Kidney glomerular epithelial cell (primary cell): ENCODE results near the gene FCRL2.
"Not testable (repeated sequence)": the region's sequence is repeated elsewhere in the genome, so short reads cannot be mapped to it uniquely, and the experiment has no call there.

Source experiments
- DNase-seq: peaks from one replicate; lab custom pipeline; 2025; lab: John Stamatoyannopoulos, UW

Gene FCRL2

DNA sequence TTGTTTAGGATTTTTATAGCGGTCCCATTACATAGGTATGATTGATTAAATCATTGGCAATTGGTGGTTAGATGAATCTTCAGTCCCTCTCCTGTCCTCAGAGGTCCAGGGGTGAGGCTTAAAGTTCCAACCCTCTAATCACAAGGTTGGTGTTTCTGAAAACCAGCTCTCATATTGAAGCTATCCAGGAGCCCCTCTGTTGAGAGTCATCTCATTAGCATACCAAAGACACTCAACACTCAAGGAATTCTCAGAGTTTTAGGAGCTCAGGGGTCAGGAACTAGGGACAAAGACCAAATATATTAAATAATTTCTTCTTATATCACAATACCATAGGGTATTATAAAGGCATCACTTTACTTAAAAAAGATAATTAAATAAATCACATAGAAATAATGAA lies 23.3 kb downstream of the FCRL2 start:
- no peak for DNase-seq

DNA sequence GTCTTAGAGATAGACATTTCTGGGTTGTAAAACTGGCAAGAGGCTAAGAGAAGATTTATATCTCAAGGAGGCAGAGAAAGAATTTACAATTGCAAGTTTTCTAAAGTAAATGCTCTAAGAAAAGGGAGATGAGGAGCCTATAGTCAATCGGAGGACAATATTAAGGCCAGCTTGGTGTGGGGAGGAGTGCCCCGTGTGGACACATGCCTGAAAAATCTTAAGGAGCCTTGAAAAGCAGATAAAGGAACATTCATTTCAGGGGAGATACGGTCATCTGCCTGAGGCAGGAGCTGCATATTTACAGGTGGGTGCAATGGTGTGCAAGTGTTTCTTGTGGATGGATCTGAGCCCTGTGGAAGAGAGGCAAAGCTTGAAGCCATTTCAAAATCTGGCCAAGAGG lies 25.6 kb downstream of the FCRL2 start:
- no peak for DNase-seq

DNA sequence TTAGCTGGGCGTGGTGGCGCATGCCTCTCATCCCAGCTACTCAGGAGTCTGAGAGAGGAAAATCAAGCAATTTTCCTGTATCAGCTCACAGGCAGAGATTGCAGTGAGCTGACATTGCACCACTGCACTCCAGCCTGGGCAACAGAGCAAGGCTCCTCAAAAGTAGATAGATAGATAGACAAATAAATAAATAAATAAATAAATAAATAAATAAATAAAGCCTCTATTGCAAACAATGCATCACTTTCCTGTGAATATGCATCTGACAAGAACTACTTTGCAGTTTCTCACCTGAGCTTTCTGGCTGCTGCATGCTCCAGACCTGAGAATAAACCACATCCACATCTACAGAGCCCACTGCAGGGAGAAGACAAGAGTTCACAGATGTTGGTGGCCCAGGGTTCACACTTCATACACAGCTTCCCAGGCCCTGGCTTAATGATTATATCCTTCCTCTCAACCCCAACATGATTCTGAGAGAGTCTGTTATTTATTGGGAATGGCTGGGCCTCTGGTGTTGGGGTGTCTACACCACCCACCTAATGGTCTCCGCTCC lies 28.6 kb downstream of the FCRL2 start:
- DNase-seq: no peak

DNA sequence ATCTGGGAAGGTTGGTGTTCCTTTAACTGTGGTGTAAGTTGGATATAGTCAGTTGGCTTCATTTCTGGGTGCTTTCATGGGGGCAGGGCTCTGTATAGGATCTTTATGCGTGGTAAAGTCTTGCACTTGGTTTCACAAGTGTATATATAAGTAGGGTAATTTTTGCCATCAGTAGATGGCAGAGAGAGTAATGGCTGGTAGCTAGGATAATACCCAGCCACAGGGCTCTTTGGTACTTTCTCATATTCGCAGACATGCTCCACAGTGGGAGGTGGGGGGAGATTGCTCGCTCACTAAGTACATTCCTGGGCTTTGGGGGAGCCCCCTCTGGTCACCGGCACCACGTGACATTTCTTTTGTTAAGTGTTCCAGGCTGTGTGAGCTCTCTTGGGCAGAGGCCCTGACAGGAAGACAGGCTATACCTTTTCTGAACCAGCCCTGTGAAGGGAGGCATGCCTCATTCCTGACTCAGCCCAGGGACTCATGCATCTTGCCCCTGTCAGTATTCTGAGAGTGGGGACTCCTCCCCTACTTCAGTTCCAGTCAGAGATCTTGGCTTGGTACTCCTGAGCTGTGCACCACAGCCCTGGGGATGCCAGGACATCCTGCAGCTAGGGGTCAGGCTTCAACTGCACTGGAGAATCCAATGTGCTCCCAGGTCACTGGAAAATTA lies 37.6 kb downstream of the FCRL2 start:
- DNase-seq: peak; percentile 11

GRCh38 chr1:157735991-157736390 lies 40.9 kb downstream of the FCRL2 start:
- not testable (repeated sequence) for DNase-seq

GRCh38 chr1:157734321-157734720 lies 42.6 kb downstream of the FCRL2 start:
- DNase-seq: no peak

DNA sequence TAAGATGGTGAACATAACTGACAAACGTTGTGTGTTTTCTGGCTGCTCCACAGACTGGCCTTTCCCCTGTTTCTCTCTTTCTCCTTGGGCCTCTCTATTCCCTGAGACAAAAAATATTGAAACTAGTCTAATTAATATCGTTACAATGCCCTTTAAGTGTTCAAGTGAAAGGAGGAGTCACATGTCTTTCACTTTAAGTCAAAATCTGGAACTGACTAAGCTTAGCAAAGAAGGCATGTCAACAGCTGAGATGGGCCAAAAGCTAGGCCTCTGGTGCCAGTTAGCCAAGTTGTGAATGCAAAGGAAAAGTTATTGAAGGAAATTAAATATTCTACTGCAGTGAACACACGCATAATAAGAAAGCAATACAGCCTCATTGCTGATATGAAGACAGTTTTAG lies 44.2 kb downstream of the FCRL2 start:
- no peak for DNase-seq

- no peak for DNase-seq
Measured at GRCh38 chr1:157725221-157725577, 51.7 kb downstream of the FCRL2 start.

DNA sequence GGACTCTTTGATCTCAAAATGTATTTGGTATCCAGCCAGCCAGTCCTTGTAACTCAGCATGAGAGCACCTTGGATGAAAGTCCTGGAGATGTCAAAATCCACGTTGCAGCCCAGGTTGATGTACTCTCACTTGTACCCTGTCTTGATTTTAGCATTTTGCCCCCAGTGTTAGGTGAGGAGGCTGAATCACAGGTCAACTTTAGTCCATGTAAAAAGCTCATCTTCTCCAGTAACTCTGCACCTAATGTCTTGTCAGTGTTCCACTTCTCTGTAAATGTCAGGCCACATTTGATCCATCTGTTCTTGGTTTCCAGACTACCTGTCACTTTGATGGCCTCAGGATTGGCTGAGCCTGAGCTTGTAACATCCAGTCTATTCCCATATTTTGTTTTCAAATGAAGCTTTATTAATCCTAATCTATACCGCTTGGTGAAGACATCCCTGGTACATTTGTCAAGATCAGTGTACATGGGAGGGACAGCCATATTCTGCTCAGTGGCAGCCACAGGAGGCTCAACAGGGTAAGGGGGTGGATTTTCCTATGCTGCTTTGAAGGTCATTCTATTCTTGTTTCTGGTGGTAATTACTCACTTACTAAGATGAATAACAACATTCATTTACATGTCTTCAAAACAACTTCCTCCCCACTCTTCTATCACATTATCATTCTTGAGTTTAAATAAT lies 52.3 kb downstream of the FCRL2 start:
- no peak for DNase-seq

DNA sequence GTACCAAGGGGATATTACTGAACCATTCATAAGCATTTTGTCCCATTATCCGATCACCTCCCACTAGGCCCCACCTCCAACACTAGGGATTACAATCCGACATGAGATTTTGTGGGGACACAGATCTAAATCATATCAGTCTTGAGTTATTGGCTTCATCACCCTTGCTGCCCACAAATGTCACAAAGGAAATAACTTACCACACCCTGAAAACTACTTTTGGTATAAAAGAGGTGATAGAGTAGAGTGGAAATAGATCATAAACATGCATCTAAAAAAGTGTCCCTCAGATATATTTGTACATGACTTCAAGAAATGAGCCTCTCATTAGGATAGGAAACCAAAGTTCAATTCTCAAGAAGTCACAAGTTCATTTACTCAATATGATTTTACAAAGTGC lies 53.8 kb downstream of the FCRL2 start:
- no peak for DNase-seq

DNA sequence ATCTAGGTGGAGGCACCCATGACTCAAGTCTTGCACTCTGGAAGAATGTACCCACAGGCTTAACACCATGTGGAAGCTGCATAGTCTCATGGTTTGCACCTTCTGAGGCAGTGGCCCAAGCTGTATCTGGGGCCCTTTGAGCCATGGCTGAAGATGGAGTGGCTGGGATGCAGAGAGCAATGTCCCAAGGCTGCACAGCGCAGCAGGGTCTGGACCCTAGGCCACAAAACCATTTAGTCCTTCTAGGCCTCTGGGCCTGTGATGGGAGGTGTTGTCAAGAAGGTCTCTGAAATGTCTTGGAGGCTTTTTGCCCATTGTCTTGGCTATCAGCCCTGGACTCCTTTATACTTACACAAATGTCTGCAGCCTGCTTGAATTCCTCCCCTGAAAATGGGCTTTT lies 54.9 kb downstream of the FCRL2 start:
- no peak for DNase-seq

DNA sequence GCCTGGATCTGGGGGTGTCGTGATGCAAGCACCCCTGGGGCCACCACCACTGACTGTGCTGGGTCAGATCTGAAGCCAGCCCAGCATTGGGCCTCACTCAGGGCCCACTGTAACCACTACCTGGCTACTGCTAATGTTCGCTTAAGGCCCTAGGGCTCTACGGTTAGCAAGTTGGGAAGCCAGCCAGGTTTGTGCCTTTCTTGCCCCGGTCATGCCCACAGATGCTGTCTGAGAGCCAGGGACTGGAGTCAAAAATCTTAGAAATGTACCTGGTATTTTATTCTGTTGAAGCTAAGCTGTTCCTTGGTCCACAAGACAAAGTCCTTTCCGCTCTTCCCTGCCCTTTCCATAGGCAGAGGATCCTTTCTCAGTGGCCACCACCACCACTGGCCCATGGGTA lies 61.2 kb downstream of the FCRL2 start:
- no peak for DNase-seq

DNA sequence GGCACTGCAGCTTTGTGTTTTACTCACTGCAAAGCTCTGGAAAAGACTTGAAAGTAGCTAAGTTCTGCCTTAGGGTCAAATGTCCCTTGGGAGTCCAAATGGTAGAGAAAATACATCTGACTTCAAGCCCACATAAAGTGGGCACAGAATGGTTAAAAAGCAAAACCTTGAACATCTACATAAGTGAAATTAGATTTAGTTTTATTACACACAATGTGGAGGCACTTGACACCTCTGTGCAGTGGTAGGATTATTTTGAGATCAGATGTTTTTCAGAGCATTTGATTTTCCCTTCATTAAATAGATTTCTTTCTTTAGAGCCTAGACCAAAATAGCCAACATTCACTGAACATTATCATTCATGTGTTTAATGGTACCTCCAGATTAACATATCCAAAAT lies 65.1 kb downstream of the FCRL2 start:
- no peak for DNase-seq

- no peak for DNase-seq
Measured at GRCh38 chr1:157704878-157705277, 72.1 kb downstream of the FCRL2 start.

- no peak for DNase-seq
Measured at GRCh38 chr1:157703981-157704380, 73.0 kb downstream of the FCRL2 start.

- DNase-seq: no peak
Measured at GRCh38 chr1:157702308-157702825, 74.6 kb downstream of the FCRL2 start.

DNA sequence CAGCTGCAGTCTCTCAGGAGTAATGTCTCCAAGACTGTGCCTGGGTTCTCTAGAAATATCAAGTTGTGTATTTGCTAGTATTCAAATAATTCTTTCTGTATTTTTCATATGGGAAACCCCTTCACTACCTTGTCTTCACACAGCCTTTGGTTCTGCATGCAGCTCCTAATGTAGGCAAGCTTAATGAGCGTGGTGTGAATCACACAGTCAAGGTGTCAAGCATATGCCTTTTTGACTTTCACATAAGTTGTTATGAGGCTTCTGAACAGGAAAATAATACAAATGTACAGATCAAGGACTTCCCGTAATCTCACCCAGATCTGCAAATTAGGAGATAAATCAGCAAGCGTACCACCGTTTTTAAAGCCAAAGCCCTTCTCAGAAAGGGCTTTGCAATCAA lies 76.2 kb downstream of the FCRL2 start, which contains the start of gene FCRL3:
TSS of gene FCRL3 (minus strand) at position 38 of the 400 bp plus-strand sequence. CDS start 280 bp downstream, outside the sequence.
- DNase-seq: no peak

DNA sequence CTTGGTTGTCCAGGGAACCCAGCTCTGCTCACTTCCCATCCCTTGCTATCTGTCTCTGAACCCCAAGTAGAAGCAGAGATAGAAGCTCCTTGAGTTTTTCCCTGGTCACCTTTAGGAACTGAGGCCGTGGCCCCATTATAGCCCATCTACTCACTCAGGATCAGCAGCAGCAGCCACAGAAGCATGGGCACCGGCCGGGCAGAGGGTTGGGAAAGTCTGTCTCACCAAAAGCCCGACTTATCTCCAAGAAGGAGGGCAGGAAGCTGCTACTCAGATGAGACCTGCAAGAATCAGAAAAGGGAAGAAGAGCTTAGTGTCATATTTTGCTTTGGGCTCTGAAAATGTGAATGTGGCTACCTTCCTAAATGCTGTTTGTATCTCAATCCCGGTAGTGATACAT lies 76.6 kb downstream of the FCRL2 start:
- no peak for DNase-seq

- no peak for DNase-seq
Measured at GRCh38 chr1:157697781-157698569, 79.0 kb downstream of the FCRL2 start.

- DNase-seq: no peak
Measured at GRCh38 chr1:157696966-157697628, 79.8 kb downstream of the FCRL2 start.
